GF-D8 (cell line): ENCODE measurements around the gene ADAM33.

ENCODE experiments used
- DNase-seq: peaks from one replicate; lab custom pipeline; 2025; lab: John Stamatoyannopoulos, UW

Gene ADAM33

DNA sequence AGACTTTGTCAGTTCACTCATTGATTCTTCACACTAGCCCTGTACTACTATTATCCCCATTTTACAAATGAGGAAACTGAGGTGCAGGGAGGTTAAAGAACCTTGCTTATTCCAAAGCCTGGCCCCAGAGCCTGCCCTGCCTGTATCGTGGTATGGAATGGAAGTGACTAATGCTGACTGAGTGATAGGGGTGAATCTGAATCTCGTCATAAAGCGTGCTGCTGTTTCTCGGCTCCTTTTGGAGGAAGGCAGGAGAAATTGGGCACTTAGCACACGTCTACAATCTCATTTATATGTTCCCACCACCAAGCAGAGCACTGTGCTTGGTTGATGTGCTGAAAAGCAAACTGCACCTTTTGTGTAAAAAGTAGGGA lies 35.8 kb downstream of the ADAM33 start:
- DNase-seq: no peak

DNA sequence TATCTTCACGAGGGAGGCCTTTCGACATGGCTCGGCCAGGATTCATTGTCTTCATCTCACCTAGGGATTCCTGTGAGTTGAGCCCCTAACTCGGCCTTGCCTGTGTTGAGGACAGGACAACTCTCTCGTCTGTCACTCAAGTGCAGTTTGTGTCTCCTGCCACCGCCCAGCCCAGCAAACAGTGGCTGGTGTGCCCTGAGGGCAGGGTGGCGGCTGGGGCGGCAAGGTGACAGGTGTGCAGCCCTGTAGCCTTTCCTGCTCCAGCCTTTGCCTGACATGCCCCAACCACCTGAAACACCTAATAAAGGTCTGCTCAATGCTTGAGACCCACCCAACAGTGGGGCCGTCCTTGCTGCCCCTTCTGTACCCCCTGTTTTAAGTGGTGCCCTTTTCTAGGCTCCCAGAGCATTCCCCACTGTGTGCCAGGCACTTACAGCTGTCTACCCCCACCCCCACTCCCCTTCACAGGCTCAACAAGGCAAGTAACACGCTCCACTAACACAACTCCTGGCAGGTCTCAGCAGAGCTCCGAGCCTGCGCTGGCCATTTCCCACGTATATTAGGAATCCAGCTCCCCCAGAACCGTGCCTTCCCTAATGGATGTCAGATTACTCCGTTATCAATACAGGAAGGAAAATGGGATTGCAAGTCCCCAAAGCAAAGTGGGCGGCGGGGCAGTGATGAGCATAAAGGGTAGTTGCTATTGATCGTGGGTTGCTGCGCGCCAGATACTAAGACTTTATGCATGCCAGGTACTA lies 36.3 kb downstream of the ADAM33 start:
- no peak for DNase-seq

DNA sequence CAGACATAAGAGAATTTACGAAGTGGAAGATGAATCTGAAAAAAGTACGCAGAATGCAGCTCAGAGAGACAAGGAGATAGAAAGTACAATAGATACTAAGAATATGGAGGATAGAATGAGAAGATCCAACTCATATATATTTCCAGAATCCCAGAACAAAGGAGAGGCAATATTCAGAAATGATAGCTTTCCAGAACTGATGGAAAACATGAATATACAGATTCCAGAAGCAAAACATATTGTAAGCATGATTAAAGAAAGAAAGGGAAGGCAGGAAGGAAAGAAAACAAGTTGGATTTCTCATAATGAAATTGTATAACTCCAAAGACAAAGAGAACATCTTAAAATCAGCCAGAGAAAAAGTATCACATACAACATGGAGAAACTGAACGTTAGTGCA lies 41.6 kb downstream of the ADAM33 start:
- DNase-seq: no peak

DNA sequence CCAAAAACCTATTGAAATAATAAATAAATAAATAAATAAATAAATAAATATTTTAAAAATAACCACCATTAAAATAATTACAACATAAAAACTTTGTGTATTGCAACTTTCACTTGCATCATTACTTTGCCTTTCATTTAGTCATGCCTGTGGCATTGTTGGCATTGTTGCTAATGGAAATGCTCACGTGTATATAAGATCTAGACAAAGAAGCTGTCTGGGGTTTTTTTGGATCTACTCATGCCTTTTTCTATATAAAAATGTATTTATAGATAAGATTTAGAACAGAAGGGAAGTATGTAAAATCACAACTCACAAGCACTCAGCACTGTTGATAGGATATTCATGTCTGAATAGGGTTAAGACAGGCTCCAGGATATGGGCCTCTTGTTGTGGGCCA lies 46.5 kb downstream of the ADAM33 start:
- DNase-seq: no peak

DNA sequence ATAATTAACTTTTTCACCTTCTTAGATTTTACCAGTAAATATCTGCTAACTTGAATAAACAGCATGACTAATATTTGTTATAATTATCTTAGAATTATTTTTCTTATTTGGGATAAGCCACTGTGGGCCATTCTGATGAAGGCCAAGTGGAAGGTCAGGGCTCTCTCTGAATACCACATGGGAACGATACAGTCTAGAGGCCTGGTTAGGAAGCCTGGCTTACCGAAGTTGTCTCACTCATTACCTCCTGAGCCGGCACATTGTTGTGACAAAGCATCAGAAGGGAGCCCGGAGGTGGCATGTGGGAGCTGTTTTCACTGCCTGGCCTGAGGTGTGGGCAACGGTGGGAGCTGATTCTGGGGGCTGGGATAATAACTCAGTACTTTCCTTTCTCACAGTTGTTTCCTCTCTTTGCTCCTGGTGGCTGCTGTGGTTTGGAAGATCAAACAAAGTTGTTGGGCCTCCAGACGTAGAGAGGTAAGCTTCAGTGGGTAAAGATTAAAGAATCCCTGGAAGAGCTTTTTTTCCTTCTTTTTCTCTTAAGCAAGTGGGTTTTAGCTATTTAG lies 47.8 kb downstream of the ADAM33 start:
- DNase-seq: no peak

DNA sequence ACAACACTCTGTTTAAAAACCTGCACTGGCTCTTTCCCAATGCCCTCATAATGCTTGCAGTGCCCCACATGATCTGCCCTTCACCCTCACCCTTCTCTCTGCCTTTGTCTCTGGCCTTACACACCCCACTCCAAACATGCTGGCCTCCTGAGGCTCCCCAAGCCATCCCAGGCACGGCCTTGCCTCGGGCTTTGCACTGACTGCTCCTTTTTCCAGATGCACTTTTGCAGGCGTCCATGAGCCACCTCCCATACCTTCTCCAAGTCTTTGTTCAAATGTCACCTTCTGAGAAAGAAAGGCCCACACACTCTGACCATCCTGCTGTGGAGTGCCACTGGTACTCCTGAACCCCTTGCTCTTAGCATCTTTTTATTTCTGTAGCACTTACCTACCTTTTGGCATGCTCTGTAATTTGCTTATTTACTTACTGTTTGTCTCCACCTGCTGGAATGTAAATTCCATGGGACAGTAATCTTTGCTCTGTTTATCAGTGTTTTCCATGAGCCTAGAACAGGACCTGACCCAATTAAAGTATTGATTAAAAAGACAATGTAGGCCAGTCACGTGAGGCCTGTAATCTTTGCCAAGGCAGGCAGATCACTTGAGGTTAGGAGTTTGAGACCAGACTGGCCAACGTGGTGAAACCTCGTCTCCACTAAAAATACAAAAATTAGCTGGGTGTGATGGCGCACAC lies 49.4 kb downstream of the ADAM33 start:
- no peak for DNase-seq

DNA sequence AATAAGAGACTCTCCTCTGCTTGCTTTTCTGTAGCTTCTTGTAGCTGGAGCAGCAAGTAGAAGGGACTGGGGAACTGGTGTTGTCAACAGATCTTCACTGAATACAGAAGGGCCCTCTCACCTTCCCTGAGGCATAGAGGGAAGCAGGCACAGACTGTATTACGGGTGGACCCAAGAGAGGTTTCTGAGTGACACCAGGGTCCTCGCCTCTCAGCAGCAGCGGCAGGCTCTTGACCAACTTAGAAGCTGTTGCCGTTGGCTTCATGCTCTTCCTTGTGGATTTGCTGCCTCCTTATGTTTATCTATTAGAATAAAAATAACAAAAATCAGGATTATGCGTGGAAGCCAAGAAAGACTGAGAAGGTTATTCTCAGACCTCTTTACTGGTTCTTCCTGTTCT lies 50.3 kb downstream of the ADAM33 start:
- no peak for DNase-seq

DNA sequence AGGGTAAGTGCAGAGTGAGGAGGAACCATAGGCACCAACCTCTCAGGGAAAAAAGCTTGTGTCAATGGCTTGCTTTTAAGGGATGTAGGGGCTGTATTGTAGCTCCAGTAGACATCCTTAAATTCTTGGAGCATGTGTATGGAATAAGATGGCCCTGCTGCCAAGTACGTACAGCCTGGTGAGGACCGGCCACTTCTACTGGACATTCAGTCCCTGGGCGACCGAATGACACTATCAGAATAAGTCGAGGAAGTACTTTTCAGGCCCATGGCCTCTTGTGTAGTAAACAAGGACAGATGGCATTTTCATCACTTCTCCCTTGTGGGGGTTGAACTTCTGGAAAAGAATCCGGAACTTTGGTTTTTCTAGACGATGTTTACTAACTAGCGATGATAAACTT lies 51.4 kb downstream of the ADAM33 start:
- no peak for DNase-seq

DNA sequence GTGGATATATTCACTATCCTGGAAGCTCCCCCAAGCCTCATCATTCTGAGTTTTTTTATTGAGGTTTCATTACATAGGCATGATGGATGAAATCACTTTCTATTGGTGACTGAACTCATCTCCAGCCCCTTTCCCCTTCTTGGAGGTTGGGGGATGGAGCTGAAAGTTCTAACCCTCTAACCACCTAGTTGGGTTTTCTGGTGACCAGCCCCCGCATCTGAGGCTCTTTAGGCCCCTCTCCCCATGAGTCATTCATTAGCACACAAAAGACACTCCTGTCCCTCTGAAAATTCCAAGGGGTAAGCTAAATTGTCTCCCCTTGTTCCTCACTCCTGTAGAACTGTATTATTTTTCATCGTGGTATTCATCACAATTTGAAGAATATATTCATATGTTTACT lies 51.9 kb downstream of the ADAM33 start:
- DNase-seq: no peak

DNA sequence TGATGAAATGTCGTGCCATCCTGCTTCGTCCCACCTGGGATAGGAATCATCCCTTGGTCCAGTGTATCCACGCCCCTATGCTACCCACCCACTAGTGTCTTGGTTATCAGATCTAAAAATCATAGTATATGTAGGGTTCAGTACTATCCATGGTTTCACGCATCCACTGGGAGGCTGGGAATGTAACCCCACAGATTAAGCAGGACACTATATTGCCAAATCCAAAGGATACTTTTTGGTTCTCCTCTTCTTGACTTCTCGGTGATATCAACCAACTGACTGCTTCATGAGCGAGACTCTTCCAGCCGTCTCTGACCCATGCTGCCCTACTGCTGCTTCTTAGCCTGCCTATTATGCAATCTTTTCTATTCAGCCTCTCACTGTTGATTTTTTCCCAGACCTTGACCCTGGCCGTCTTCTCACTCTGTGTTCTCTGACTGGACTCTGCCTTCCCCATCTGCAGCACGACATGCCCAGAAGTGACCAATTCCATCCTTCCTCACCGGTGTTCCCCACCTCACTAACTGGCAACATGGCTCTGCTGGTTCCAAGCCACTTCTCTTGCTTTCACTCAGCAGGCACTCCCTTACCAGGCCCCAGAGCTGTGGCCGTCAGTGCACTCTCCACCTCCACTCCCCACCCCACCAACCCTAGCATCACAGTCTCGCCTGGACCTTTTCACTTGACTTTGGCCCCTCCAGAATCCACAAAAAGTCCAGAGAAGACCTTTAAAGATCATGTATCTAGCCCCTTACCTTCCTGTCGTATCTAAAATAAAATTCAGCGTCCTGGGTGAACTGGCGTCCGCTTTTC lies 53.1 kb downstream of the ADAM33 start:
- DNase-seq: no peak

DNA sequence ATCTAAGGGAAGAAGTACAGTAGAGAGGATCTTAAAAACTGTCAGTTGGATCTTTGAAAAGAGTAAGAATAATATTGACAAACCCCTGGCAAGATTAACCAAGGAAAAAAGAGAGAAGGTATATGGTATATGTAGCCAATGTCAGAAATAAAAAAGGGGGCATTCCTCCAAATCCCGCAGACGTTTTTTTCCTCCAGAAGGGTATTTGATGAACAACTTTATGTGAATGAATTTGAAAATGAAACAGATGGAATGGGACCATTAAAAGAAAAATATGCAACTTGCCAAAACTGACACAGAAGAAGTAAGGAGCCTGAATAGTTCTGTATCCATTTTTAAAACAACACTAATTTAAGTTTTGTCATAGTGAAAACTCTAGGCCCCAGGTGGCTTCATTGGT lies 54.3 kb downstream of the ADAM33 start:
- no peak for DNase-seq

DNA sequence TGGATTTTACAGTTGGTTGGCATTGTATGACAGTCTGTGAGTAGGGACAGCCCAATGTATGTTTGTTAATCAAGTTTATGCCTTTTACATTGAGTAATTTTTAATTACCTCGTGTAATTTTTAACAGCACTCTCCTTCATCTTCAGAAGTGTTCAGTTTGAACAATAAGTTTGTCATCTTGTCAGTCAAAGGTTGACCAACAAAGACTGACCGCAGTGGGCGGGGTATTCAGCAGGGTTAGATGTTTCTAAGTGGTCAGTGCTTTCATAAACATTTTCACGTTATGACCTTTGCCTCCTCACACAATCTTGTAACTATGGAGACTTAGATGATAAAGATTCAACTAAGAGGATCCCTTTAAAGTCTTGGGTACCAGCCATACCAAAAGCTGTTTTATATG lies 59.4 kb downstream of the ADAM33 start:
- DNase-seq: no peak

DNA sequence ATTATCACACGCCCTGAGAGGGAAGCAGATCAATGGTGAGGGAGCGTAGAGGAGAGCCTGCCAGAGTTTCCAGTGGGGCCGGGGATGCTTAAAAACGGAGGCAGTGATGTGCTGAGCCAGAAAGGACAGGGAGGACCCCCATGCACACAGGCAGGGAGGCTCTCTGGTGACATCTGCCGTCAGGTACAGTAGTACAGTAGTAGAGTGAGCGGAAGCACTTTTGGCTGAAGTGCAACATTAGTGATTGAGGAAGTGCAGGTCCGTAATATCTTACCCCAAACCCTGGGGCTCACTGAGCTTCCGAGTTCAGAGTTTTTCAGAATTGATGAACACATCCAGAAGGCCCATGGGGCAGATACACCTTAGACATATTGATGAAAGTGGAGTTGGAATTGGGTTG lies 60.7 kb downstream of the ADAM33 start:
- DNase-seq: no peak
